Sigmoid colon (tissue), 7 donors: ENCODE measurements around the gene ANKRD2. TPM values are rescaled to one million over a fixed set of nuclear protein-coding genes. Genes with fewer than 3 reads are reported as not detected.
A peak's percentile ranks its signal among the peaks of the same experiment; 100 is the strongest.

Experiments used
- DNase-seq: peaks from one replicate; pipeline ENCODE4 v3.0.0-alpha.2; 2019
- H3K27ac ChIP-seq, 4 donors: fragments of 200-600 bp; sonication (generic); one replicate each; pipeline ENCODE4 v1.5.1; 2016 to 2019; ENCODE audit warnings: mild to moderate bottlenecking in 1 of 4
- H3K27me3 ChIP-seq, 3 donors: fragments of 200-600 bp; sonication (generic); one replicate each; pipeline ENCODE4 v1.5.1; 2019; ENCODE audit warnings: mild to moderate bottlenecking in 1 of 3
- H3K36me3 ChIP-seq, 4 donors: fragments of 200-600 bp; sonication (generic); one replicate each; pipeline ENCODE4 v1.5.1; 2016 to 2019
- H3K4me1 ChIP-seq, 4 donors: fragments of 200-600 bp; sonication (generic); one replicate each; pipeline ENCODE4 v1.5.1; 2017 to 2019
- H3K4me3 ChIP-seq, 4 donors: fragments of 200-600 bp; sonication (generic); one replicate each; pipeline ENCODE4 v1.5.1; 2017 to 2019; ENCODE audit warnings: mild to moderate bottlenecking in 2 of 4, moderate library complexity in 1 of 4
- H3K9me3 ChIP-seq, 4 donors: fragments of 200-600 bp in 3 of 4; sonication (generic) in 3 of 4; one replicate each; pipeline versions ENCODE4 v1.5.1 to v1.6.1; 2013 to 2019
- CTCF ChIP-seq, 4 experiments: fragments of 450-650 bp in 3 of 4; fragments of 200-600 bp in 1 of 4; IDR thresholded peaks; one replicate each; pipeline ENCODE4 v1.5.1; 2016 to 2019; ENCODE audit warnings: antibody characterized with exemption in 4 of 4, mild to moderate bottlenecking in 3 of 4, moderate library complexity in 2 of 4
- EP300 ChIP-seq, 4 donors: sonication (generic); formaldehyde crosslinking; IDR thresholded peaks; one replicate each; pipeline ENCODE4 v1.6.1; 2017; ENCODE audit warnings: antibody characterized with exemption in 4 of 4
- POLR2A ChIP-seq, 2 donors: fragments of 450-650 bp; IDR thresholded peaks; one replicate each; pipeline ENCODE4 v1.6.1; 2016; ENCODE audit warnings: antibody characterized with exemption in 2 of 2, mild to moderate bottlenecking in 2 of 2, moderate library complexity in 2 of 2
- POLR2AphosphoS5 ChIP-seq, 4 donors: sonication (generic); formaldehyde crosslinking; IDR thresholded peaks; one replicate each; pipeline ENCODE4 v1.6.1; 2017; ENCODE audit warnings: antibody characterized with exemption in 4 of 4
- WGBS, 2 donors: extraction: QIAGEN DNeasy Blood & Tissue Kit; methylation state at CpG; one replicate each; pipeline ENCODE4 v1.1.7; 2013; 5-methylcytosine and 5-hydroxymethylcytosine counted together
- intact Hi-C: fragments of 100-400 bp; cut with DNase I; formaldehyde crosslinking; loops from one replicate; pipeline ENCODE4 v1.15.1; 2023
- polyA plus RNA-seq, 3 donors: library from polyadenylated mRNA; stranded (reverse); fragments of 200-250 nt; gene quantifications; one replicate each; pipeline ENCODE4 v1.2.3, GENCODE V29; 2013
- total RNA-seq, 4 donors: library from RNA; depleted of rRNA; stranded (reverse); fragments of >200 nt; gene quantifications; one replicate each; pipeline ENCODE4 v1.1.0, GENCODE V29; 2016
- donor health status: healthy with polysubstance abuse.
- donor health status: Bipolar disorder and iron deficiency.
- donor health status: healthy.

ANKRD2 gene
- total and polyA plus RNA-seq, 7 donors, result 0.31 to 1.2 (median 0.49) TPM; not detected in 4

- 88 to 91% methylated on average over 5 of the region's 5 CpGs for WGBS, 2 donors
- peaks cover 0 to 14% (median 13%) of the 10 kb centered on the region in 4 donors for H3K4me1 ChIP-seq
- no peaks in the 10 kb centered on the region for H3K9me3 ChIP-seq
- no peak overlapping the region for H3K4me3 ChIP-seq
- TF ChIP-seq POLR2AphosphoS5 (IDR thresholded peaks at IDR 0.05) (no peak), EP300 (IDR thresholded peaks at IDR 0.05) (no peak), POLR2A (IDR thresholded peaks at IDR 0.05) (no peak), CTCF (IDR thresholded peaks at IDR 0.05) (no peak)
- intact Hi-C loops, result no loop called here
- no peak overlapping the region for H3K27ac ChIP-seq
- no peaks in the 10 kb centered on the region for H3K36me3 ChIP-seq
- H3K27me3 ChIP-seq, result no peaks in the 10 kb centered on the region
- DNase-seq, result no peak
Measured at GRCh38 chr10:97537186-97537869, 35.3 kb upstream of the ANKRD2 start.

DNA sequence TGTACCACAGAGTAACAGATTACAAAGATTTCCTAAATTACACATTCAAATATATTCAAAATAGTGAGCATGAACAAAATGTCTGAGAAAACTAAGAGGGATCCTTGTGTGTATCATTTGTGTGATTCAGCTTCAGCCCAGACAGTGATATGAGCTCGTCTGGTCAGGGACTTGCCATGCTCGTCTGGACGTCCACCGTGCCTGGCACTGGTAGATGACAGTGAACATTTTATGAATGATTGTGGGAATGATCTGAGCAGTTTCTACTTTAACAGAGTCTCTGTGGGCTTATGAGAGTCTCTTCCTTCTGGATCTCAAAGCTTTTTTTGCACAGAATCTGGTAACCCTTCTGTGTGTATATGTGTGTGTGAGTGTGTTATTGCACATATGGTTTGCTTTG is 34.2 kb upstream of the ANKRD2 start:
- Histone ChIP-seq H3K4me1 (peaks cover 0 to 25% (median 24%) of the 10 kb centered on the region in 4 donors), H3K27ac (peak overlapping the region in 1 of 4 donors; percentile 5), H3K36me3 (no peaks in the 10 kb centered on the region), H3K27me3 (no peaks in the 10 kb centered on the region), H3K4me3 (no peak overlapping the region), H3K9me3 (no peaks in the 10 kb centered on the region)
- no peak for TF ChIP-seq CTCF (IDR thresholded peaks at IDR 0.05)
- no peak for TF ChIP-seq POLR2AphosphoS5 (IDR thresholded peaks at IDR 0.05)
- no peak for TF ChIP-seq POLR2A (IDR thresholded peaks at IDR 0.05)
- TF ChIP-seq EP300 (IDR thresholded peaks at IDR 0.05), result no peak
- no peak for DNase-seq
- intact Hi-C loops, result no loop called here
- WGBS, 2 donors, result 82 to 89% methylated on average over 4 of the region's 4 CpGs

GRCh38 chr10:97538839-97539238 is 33.7 kb upstream of the ANKRD2 start:
- no peak for TF ChIP-seq POLR2A (IDR thresholded peaks at IDR 0.05)
- no peak for TF ChIP-seq EP300 (IDR thresholded peaks at IDR 0.05)
- no peak for TF ChIP-seq POLR2AphosphoS5 (IDR thresholded peaks at IDR 0.05)
- no peak for TF ChIP-seq CTCF (IDR thresholded peaks at IDR 0.05)
- Histone ChIP-seq H3K27ac (peak overlapping the region in 1 of 4 donors; percentile 5), H3K4me3 (no peak overlapping the region), H3K36me3 (no peaks in the 10 kb centered on the region), H3K27me3 (no peaks in the 10 kb centered on the region), H3K9me3 (no peaks in the 10 kb centered on the region), H3K4me1 (peaks cover 0 to 29% (median 28%) of the 10 kb centered on the region in 4 donors)
- intact Hi-C loops, result no loop called here
- DNase-seq, result peak; percentile 47
- WGBS, 2 donors, result 96 to 98% methylated on average over 4 of the region's 4 CpGs

GRCh38 chr10:97539523-97540200 is 32.9 kb upstream of the ANKRD2 start:
- TF ChIP-seq CTCF (IDR thresholded peaks at IDR 0.05) (no peak), EP300 (IDR thresholded peaks at IDR 0.05) (no peak), POLR2AphosphoS5 (IDR thresholded peaks at IDR 0.05) (no peak), POLR2A (IDR thresholded peaks at IDR 0.05) (no peak)
- intact Hi-C loops, result no loop called here
- peaks cover 0 to 30% (median 28%) of the 10 kb centered on the region in 4 donors for H3K4me1 ChIP-seq
- no peaks in the 10 kb centered on the region for H3K9me3 ChIP-seq
- no peak overlapping the region for H3K4me3 ChIP-seq
- 70 to 78% methylated on average over 6 of the region's 6 CpGs for WGBS, 2 donors
- no peaks in the 10 kb centered on the region for H3K36me3 ChIP-seq
- peak overlapping the region; percentile 3 to 88 (median 28) for H3K27ac ChIP-seq
- DNase-seq, result peak; percentile 73
- H3K27me3 ChIP-seq, result no peaks in the 10 kb centered on the region
